Measurements from ENCODE around the gene RPA1. TPM values are rescaled to one million over a fixed set of nuclear protein-coding genes. Genes with fewer than 3 reads are reported as not detected.

Gene RPA1
- 20.1 and 27.5 TPM in 2 replicates for total RNA-seq

GRCh38 chr17:1829592-1830257, at the start of gene RPA1, which contains the start of gene SMYD4:
Gene RPA1, plus strand, starts transcription at chr17:1830005. Its CDS starts 89 bp downstream, at chr17:1830094.
Gene SMYD4, minus strand, starts transcription at chr17:1829902. Its CDS starts 1,908 bp downstream, at chr17:1827994.

Other genes with a start within 250 kb of the RPA1 start
- 9.1 and 14.0 TPM in 2 replicates for gene SLC43A2, start 201.2 kb upstream of the RPA1 start, total RNA-seq
- 0.16 TPM in 1 of 2 replicates, not detected in the other for gene SCARF1, start 184.3 kb upstream of the RPA1 start, total RNA-seq
- 7.9 and 11.1 TPM in 2 replicates for gene RILP, start 180.1 kb upstream of the RPA1 start, total RNA-seq
- 110 and 129 TPM in 2 replicates for gene PRPF8, start 145.1 kb upstream of the RPA1 start, total RNA-seq
- 0.99 and 1.2 TPM in 2 replicates for gene TLCD2, start 119.6 kb upstream of the RPA1 start, total RNA-seq
- gene WDR81, start 105.3 kb upstream of the RPA1 start, total RNA-seq, result 8.8 and 12.7 TPM in 2 replicates
- gene SERPINF2, start 87.1 kb upstream of the RPA1 start, total RNA-seq, result 0.08 and 0.70 TPM in 2 replicates
- 2.7 and 5.2 TPM in 2 replicates for gene SERPINF1, start 67.9 kb upstream of the RPA1 start, total RNA-seq
- gene SMYD4, start 103 bp upstream of the RPA1 start, total RNA-seq, result 4.7 and 6.3 TPM in 2 replicates
- gene RTN4RL1, start 195.3 kb downstream of the RPA1 start, total RNA-seq, result 4.4 and 8.0 TPM in 2 replicates
- gene DPH1, start 200.1 kb downstream of the RPA1 start, total RNA-seq, result 21.0 and 24.6 TPM in 2 replicates
- 67.2 and 74.0 TPM in 2 replicates for gene OVCA2, start 212.0 kb downstream of the RPA1 start, total RNA-seq
- 3.3 and 3.7 TPM in 2 replicates for gene HIC1, start 225.1 kb downstream of the RPA1 start, total RNA-seq

Measured in hair follicular keratinocyte (primary cell).